ENCODE data around the gene TRPV5. TPM values are rescaled to one million over a fixed set of nuclear protein-coding genes. Genes with fewer than 3 reads are reported as not detected.

Gene TRPV5
- total and polyA plus RNA-seq, 2 of the 4 experiments (the other 2 are of a cell fraction): not detected

DNA sequence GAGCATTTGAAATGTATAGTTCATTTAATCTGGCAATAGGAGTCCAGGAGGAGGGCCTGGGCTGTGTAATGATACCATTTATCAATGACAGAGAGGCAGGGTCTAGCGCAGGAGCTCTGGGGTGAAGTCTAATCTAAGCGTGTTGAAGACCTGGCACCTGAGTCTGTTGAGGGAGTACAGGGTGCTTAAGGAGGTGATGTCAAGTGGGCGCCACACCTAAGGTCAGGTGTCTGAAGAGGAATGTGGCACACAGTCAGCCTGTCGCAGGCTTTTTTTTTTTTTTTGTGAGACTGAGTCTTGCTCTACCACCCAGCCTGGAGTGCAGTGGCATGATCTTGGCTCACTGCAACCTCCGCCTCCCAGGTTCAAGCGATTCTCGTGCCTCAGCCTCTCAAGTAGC is 8.0 kb upstream of the TRPV5 start:
- no peak overlapping the region for H4K8ac ChIP-seq (ENCODE audit: low read depth in 2 of 2, low read length in 2 of 2)
- no peak overlapping the region for H3K9ac ChIP-seq (ENCODE audit: low read depth, low read length)
- no peak overlapping the region for H3K4me3 ChIP-seq (ENCODE audit: insufficient read depth, low read depth, low read length)
- H3K9me1 ChIP-seq (ENCODE audit: insufficient read depth, low read length): no peaks in the 10 kb centered on the region
- no peak overlapping the region for H2BK120ac ChIP-seq (ENCODE audit: low read depth, low read length)
- 61% methylated on average over 2 of the region's 7 CpGs; no CpG with 5 or more reads in 1 of the 2 experiments for WGBS, 2 experiments (ENCODE audit: extremely low coverage in 2 of 2, insufficient read length in 1 of 2)
- no peak overlapping the region for H3K56ac ChIP-seq (ENCODE audit: extremely low read depth, insufficient read depth, low read length)
- CTCF ChIA-PET: no interaction called here
- no peak overlapping the region for H2BK5ac ChIP-seq (ENCODE audit: low read depth, low read length, poor library complexity, severe bottlenecking)
- intact Hi-C loops (cut with micrococcal nuclease) (no loop called here), in situ Hi-C loops (cut with MboI; ENCODE audit: low sequenced_read_pairs) (no loop called here), dilution Hi-C loops (cut with HindIII; ENCODE audit: low sequenced_read_pairs, unreplicated experiment) (no loop called here)
- no peak overlapping the region for H3K4ac ChIP-seq (ENCODE audit: low read depth, low read length)
- H3K4me1 ChIP-seq (ENCODE audit: control insufficient read depth, insufficient read depth, low read length): no peaks in the 10 kb centered on the region
- H4K91ac ChIP-seq (ENCODE audit: insufficient read depth, low read depth, low read length): no peak overlapping the region
- no peak overlapping the region for H3K4me2 ChIP-seq (ENCODE audit: low read depth, low read length)
- no peaks in the 10 kb centered on the region for H3K36me3 ChIP-seq (ENCODE audit: control insufficient read depth, insufficient read depth, low read length)
- no peak overlapping the region for H4K5ac ChIP-seq (ENCODE audit: low read depth, low read length)
- H2AK9ac ChIP-seq (replicated peaks; ENCODE audit: low read depth, low read length, poor library complexity): no peak overlapping the region
- no peaks in the 10 kb centered on the region for H4K20me1 ChIP-seq (ENCODE audit: insufficient read depth, low read length)
- TF ChIP-seq RAD21 (IDR thresholded peaks at IDR 0.05; ENCODE audit: low read length) (no peak), MAZ (IDR thresholded peaks at IDR 0.05; ENCODE audit: borderline replicate concordance, low read depth, low read length) (no peak), RCOR1 (IDR thresholded peaks at IDR 0.05; ENCODE audit: insufficient replicate concordance, low read length) (no peak), MAFK (IDR thresholded peaks at IDR 0.05; ENCODE audit: low read depth, low read length) (no peak), ELK1 (IDR thresholded peaks at IDR 0.05; ENCODE audit: borderline replicate concordance, low read depth, low read length) (no peak), FOS (IDR thresholded peaks at IDR 0.05; ENCODE audit: low read depth, low read length) (no peak)
- TF ChIP-seq, protein P1, sequence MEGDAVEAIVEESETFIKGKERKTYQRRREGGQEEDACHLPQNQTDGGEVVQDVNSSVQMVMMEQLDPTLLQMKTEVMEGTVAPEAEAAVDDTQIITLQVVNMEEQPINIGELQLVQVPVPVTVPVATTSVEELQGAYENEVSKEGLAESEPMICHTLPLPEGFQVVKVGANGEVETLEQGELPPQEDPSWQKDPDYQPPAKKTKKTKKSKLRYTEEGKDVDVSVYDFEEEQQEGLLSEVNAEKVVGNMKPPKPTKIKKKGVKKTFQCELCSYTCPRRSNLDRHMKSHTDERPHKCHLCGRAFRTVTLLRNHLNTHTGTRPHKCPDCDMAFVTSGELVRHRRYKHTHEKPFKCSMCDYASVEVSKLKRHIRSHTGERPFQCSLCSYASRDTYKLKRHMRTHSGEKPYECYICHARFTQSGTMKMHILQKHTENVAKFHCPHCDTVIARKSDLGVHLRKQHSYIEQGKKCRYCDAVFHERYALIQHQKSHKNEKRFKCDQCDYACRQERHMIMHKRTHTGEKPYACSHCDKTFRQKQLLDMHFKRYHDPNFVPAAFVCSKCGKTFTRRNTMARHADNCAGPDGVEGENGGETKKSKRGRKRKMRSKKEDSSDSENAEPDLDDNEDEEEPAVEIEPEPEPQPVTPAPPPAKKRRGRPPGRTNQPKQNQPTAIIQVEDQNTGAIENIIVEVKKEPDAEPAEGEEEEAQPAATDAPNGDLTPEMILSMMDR (conservative IDR thresholded peaks at IDR 0.05; ENCODE audit: low read depth, low read length): no peak
- BruUV-seq (replicated peaks): no TSS peak
- POLR2A ChIA-PET (ENCODE audit: unreplicated experiment): no interaction called here
- no peak overlapping the region for H3K18ac ChIP-seq (ENCODE audit: low read depth, low read length)
- no peaks in the 10 kb centered on the region for H3K27me3 ChIP-seq (ENCODE audit: control insufficient read depth, insufficient read depth, low read length)
- no peak overlapping the region for H3K23ac ChIP-seq (ENCODE audit: low read depth, low read length)
- no peak for DNase-seq
- H3K27ac ChIP-seq (ENCODE audit: insufficient read depth, low read length): no peak overlapping the region
- H2BK20ac ChIP-seq (ENCODE audit: low read depth, low read length): no peak overlapping the region
- H2AK5ac ChIP-seq (ENCODE audit: low read depth, low read length): no peak overlapping the region
- no peak overlapping the region for H2BK15ac ChIP-seq (ENCODE audit: low read depth, low read length)
- no peaks in the 10 kb centered on the region for H3K79me1 ChIP-seq (ENCODE audit: low read depth in 1 of 2, low read length in 2 of 2)
- ATAC-seq (ENCODE audit: low read depth): no peak
- no peak overlapping the region for H2AFZ ChIP-seq (replicated peaks; ENCODE audit: low read length, poor library complexity)
- no peak overlapping the region for H3K14ac ChIP-seq (replicated peaks; ENCODE audit: low read depth, low read length)
- peaks cover 14% of the 10 kb centered on the region; the same call in 1 of the 2 replicates for H3K9me3 ChIP-seq (ENCODE audit: control insufficient read depth, insufficient read depth, low read length)
